ENCODE data around the gene PDLIM4.

DNA sequence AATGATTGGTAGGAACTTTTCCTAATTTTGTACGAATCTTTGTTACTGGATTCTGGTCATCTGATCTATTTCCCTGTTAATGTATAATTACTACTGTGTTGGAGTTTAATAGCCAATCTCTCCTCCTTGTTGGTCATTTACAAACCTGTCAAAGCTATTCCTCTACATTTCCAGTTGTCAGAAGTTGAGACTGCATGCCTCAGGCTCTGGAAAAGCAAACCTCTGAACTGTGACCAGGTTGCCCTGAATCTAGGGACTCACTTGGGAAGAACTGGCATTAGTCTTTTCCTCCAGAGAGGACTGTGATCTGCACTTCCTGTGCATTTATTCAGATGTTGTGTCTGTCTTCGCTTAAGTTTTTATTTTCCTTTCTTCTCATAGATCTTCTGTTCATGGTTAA is 16.1 kb downstream of the PDLIM4 start:
- TF ChIP-seq, protein P1, sequence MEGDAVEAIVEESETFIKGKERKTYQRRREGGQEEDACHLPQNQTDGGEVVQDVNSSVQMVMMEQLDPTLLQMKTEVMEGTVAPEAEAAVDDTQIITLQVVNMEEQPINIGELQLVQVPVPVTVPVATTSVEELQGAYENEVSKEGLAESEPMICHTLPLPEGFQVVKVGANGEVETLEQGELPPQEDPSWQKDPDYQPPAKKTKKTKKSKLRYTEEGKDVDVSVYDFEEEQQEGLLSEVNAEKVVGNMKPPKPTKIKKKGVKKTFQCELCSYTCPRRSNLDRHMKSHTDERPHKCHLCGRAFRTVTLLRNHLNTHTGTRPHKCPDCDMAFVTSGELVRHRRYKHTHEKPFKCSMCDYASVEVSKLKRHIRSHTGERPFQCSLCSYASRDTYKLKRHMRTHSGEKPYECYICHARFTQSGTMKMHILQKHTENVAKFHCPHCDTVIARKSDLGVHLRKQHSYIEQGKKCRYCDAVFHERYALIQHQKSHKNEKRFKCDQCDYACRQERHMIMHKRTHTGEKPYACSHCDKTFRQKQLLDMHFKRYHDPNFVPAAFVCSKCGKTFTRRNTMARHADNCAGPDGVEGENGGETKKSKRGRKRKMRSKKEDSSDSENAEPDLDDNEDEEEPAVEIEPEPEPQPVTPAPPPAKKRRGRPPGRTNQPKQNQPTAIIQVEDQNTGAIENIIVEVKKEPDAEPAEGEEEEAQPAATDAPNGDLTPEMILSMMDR (optimal IDR thresholded peaks at IDR 0.05 in 1 of 3, IDR thresholded peaks at IDR 0.05 in 1 of 3, conservative IDR thresholded peaks at IDR 0.05 in 1 of 3; ENCODE audit: extremely low read depth in 1 of 3, insufficient read depth in 2 of 3, low read length in 3 of 3): no peak
- no peak for TF ChIP-seq EZH2 (IDR thresholded peaks at IDR 0.05; ENCODE audit: low read length)

Measured in keratinocyte (primary cell).